GM21786 (cell line): ENCODE measurements around the gene CAMTA1.

Experiments
- ATAC-seq: cut with Tn5 transposase; IDR thresholded peaks from one replicate; pipeline ENCODE4 v1.9.1; 2021; ENCODE audit not compliant: unreplicated experiment

CAMTA1 gene

GRCh38 chr1:7436056-7437005 lies 651.1 kb downstream of the CAMTA1 start:
- no peak for ATAC-seq

- ATAC-seq = no peak
Observed at GRCh38 chr1:7437036-7437435, 651.8 kb downstream of the CAMTA1 start.

GRCh38 chr1:7437608-7438395 lies 652.5 kb downstream of the CAMTA1 start:
- no peak for ATAC-seq

- no peak for ATAC-seq
Observed at GRCh38 chr1:7438396-7438785, 653.1 kb downstream of the CAMTA1 start.

GRCh38 chr1:7438921-7439655 lies 653.8 kb downstream of the CAMTA1 start:
- no peak for ATAC-seq

GRCh38 chr1:7440154-7440553 lies 654.9 kb downstream of the CAMTA1 start:
- ATAC-seq = no peak

GRCh38 chr1:7441143-7441841 lies 656.0 kb downstream of the CAMTA1 start:
- ATAC-seq = no peak

- no peak for ATAC-seq
Observed at GRCh38 chr1:7442036-7442435, 656.8 kb downstream of the CAMTA1 start.

- no peak for ATAC-seq
Observed at GRCh38 chr1:7442918-7443317, 657.7 kb downstream of the CAMTA1 start.

GRCh38 chr1:7444363-7444762 lies 659.1 kb downstream of the CAMTA1 start:
- no peak for ATAC-seq

GRCh38 chr1:7447093-7447492 lies 661.8 kb downstream of the CAMTA1 start:
- ATAC-seq = no peak

GRCh38 chr1:7447736-7448135 lies 662.5 kb downstream of the CAMTA1 start:
- ATAC-seq = no peak

- ATAC-seq = no peak
Observed at GRCh38 chr1:7448986-7449385, 663.7 kb downstream of the CAMTA1 start.

GRCh38 chr1:7449750-7450149 lies 664.5 kb downstream of the CAMTA1 start:
- ATAC-seq = no peak

- ATAC-seq = no peak
Observed at GRCh38 chr1:7450838-7451237, 665.6 kb downstream of the CAMTA1 start.

- ATAC-seq = no peak
Observed at GRCh38 chr1:7453038-7453437, 667.8 kb downstream of the CAMTA1 start.

GRCh38 chr1:7454052-7454815 lies 669.0 kb downstream of the CAMTA1 start:
- no peak for ATAC-seq

GRCh38 chr1:7454895-7455784 lies 669.9 kb downstream of the CAMTA1 start:
- ATAC-seq = no peak
